A549 (cell line): ENCODE measurements around the gene SMG6.

Experiments used
- CBX8 ChIP-seq: fragments of 200-600 bp; sonication (generic); IDR thresholded peaks from 2 replicates; pipeline ENCODE4 v1.6.1; 2016
- CHD4 ChIP-seq: fragments of 200-600 bp; sonication (generic); IDR thresholded peaks from 2 replicates; pipeline ENCODE4 v1.6.1; 2016; ENCODE audit warnings: antibody characterized with exemption, mild to moderate bottlenecking, borderline replicate concordance
- CTCF ChIP-seq: fragments of >200 bp; sonication (Bioruptor Twin); formaldehyde crosslinking; IDR thresholded peaks from 3 replicates; pipeline ENCODE4 v1.5.1; 2016
- KDM1A ChIP-seq: fragments of 200-600 bp; sonication (generic); IDR thresholded peaks from 2 replicates; pipeline ENCODE4 v1.6.1; 2016; ENCODE audit warnings: low read depth, mild to moderate bottlenecking
- POLR2A ChIP-seq: IDR thresholded peaks from 2 replicates; pipeline ENCODE4 v1.6.1; 2012; ENCODE audit warnings: mild to moderate bottlenecking, low read length
- POLR2AphosphoS2 ChIP-seq: conservative IDR thresholded peaks from 2 replicates; pipeline ENCODE4 v1.6.1; 2012; ENCODE audit warnings: low read length, improper control_type of control experiment, inconsistent platforms
- RFX5 ChIP-seq: fragments of 450-650 bp; IDR thresholded peaks from 2 replicates; pipeline ENCODE4 v1.7.1; 2014; ENCODE audit warnings: antibody characterized with exemption, mild to moderate bottlenecking, moderate library complexity
- SMC3 ChIP-seq: fragments of >200 bp; sonication (Bioruptor Twin); formaldehyde crosslinking; IDR thresholded peaks from 3 replicates; pipeline ENCODE4 v1.6.1; 2018; ENCODE audit warnings: inconsistent platforms
- TF ChIP-seq, protein P1 (sequence below): IDR thresholded peaks from 2 replicates; pipeline ENCODE4 v1.6.1; 2012
- TF ChIP-seq, protein P2 (sequence below): IDR thresholded peaks from 2 replicates; pipeline ENCODE4 v1.6.1; 2012; ENCODE audit warnings: low read depth, borderline replicate concordance
- TF ChIP-seq, protein P3 (sequence below): IDR thresholded peaks from 2 replicates; pipeline ENCODE4 v1.6.1; 2012

DNA sequence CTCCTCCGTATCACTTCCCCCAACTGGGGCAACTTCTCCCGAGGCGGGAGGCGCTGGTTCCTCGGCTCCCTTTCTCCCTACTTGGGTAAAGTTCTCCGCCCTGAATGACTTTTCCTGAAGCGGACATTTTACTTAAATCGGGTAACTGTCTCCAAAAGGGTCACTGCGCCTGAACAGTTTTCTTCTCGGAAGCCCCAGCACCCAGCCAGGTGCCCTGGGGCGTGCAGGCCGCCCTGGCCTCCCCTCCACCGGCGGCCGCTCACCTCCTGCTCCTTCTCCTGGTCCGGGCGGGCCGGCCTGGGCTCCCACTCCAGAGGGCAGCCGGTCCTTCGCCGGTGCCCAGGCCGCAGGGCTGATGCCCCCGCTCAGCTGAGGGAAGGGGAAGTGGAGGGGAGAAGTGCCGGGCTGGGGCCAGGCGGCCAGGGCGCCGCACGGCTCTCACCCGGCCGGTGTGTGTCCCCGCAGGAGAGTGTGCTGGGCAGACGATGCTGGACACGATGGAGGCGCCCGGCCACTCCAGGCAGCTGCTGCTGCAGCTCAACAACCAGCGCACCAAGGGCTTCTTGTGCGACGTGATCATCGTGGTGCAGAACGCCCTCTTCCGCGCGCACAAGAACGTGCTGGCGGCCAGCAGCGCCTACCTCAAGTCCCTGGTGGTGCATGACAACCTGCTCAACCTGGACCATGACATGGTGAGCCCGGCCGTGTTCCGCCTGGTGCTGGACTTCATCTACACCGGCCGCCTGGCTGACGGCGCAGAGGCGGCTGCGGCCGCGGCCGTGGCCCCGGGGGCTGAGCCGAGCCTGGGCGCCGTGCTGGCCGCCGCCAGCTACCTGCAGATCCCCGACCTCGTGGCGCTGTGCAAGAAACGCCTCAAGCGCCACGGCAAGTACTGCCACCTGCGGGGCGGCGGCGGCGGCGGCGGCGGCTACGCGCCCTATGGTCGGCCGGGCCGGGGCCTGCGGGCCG, 247.1 kb downstream of the SMG6 start:
- TF ChIP-seq CBX8 (no peak), CTCF (no peak), KDM1A (no peak), CHD4 (no peak), SMC3 (no peak), RFX5 (no peak), POLR2A (no peak), POLR2AphosphoS2 (no peak)
- TF ChIP-seq, protein P1, sequence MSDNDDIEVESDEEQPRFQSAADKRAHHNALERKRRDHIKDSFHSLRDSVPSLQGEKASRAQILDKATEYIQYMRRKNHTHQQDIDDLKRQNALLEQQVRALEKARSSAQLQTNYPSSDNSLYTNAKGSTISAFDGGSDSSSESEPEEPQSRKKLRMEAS: no peak
- TF ChIP-seq, protein P2, sequence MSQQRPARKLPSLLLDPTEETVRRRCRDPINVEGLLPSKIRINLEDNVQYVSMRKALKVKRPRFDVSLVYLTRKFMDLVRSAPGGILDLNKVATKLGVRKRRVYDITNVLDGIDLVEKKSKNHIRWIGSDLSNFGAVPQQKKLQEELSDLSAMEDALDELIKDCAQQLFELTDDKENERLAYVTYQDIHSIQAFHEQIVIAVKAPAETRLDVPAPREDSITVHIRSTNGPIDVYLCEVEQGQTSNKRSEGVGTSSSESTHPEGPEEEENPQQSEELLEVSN: no peak
- TF ChIP-seq, protein P3, sequence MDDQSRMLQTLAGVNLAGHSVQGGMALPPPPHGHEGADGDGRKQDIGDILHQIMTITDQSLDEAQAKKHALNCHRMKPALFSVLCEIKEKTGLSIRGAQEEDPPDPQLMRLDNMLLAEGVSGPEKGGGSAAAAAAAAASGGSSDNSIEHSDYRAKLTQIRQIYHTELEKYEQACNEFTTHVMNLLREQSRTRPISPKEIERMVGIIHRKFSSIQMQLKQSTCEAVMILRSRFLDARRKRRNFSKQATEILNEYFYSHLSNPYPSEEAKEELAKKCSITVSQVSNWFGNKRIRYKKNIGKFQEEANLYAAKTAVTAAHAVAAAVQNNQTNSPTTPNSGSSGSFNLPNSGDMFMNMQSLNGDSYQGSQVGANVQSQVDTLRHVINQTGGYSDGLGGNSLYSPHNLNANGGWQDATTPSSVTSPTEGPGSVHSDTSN: no peak
